PC-3 (cell line): ENCODE measurements around the gene GOLGB1.

Experiments
- EZH2 ChIP-seq: fragments of 300-600 bp; sonication (generic); IDR thresholded peaks from one replicate; pipeline ENCODE4 v1.6.1; 2017; ENCODE audit warnings: antibody characterized with exemption, mild to moderate bottlenecking, low read length; ENCODE audit not compliant: unreplicated experiment
- TF ChIP-seq, protein P1 (sequence below): fragments of 300-600 bp; sonication (generic); conservative IDR thresholded peaks from 2 replicates; pipeline ENCODE4 v1.5.1; 2017; ENCODE audit warnings: antibody characterized with exemption, low read depth, mild to moderate bottlenecking, low read length

DNA sequence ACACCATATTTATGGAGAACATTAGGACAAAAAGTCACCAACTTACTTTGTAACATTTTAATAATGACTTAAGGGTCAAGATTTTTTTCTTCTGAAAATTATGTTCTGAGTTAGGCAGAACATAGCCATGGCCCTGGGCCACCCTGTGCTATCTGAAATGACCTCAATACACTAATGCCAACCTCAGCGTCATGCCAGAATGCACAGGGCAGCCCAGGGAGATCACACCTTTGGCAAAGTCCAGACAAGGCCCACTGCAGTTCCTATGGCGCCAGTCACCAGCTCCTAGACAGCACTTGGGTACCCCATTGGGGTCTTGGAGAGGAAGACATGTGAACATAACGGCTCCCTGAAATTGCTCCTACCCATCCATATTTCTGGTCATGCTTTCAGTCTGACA, 121.9 kb downstream of the GOLGB1 start:
- TF ChIP-seq, protein P1, sequence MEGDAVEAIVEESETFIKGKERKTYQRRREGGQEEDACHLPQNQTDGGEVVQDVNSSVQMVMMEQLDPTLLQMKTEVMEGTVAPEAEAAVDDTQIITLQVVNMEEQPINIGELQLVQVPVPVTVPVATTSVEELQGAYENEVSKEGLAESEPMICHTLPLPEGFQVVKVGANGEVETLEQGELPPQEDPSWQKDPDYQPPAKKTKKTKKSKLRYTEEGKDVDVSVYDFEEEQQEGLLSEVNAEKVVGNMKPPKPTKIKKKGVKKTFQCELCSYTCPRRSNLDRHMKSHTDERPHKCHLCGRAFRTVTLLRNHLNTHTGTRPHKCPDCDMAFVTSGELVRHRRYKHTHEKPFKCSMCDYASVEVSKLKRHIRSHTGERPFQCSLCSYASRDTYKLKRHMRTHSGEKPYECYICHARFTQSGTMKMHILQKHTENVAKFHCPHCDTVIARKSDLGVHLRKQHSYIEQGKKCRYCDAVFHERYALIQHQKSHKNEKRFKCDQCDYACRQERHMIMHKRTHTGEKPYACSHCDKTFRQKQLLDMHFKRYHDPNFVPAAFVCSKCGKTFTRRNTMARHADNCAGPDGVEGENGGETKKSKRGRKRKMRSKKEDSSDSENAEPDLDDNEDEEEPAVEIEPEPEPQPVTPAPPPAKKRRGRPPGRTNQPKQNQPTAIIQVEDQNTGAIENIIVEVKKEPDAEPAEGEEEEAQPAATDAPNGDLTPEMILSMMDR, result no peak
- no peak for TF ChIP-seq EZH2
